ENCODE results near the gene MAPK12. TPM values are rescaled to one million over a fixed set of nuclear protein-coding genes. Genes with fewer than 3 reads are reported as not detected.
A peak's percentile ranks its signal among the peaks of the same experiment; 100 is the strongest.

MAPK12 gene
- total RNA-seq, 2 donors from 2014 or later, result 2.0 to 2.6 TPM

GRCh38 chr22:50252082-50253045 is 9.1 kb downstream of the MAPK12 start:
- no peak overlapping the region for H3K9ac ChIP-seq (ENCODE audit: low read depth in 2 of 2, low read length in 2 of 2)

GRCh38 chr22:50251477-50252081 is 9.9 kb downstream of the MAPK12 start:
- DNase-seq, result no peak
- no peaks in the 10 kb centered on the region for H3K9me3 ChIP-seq
- H3K27me3 ChIP-seq, result no peaks in the 10 kb centered on the region
- no peaks in the 10 kb centered on the region for H3K36me3 ChIP-seq
- peak overlapping the region; percentile 90 for H3K4me3 ChIP-seq
- H3K27ac ChIP-seq, result peak overlapping the region; percentile 47
- TF ChIP-seq, protein P1, sequence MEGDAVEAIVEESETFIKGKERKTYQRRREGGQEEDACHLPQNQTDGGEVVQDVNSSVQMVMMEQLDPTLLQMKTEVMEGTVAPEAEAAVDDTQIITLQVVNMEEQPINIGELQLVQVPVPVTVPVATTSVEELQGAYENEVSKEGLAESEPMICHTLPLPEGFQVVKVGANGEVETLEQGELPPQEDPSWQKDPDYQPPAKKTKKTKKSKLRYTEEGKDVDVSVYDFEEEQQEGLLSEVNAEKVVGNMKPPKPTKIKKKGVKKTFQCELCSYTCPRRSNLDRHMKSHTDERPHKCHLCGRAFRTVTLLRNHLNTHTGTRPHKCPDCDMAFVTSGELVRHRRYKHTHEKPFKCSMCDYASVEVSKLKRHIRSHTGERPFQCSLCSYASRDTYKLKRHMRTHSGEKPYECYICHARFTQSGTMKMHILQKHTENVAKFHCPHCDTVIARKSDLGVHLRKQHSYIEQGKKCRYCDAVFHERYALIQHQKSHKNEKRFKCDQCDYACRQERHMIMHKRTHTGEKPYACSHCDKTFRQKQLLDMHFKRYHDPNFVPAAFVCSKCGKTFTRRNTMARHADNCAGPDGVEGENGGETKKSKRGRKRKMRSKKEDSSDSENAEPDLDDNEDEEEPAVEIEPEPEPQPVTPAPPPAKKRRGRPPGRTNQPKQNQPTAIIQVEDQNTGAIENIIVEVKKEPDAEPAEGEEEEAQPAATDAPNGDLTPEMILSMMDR (IDR thresholded peaks at IDR 0.05), result no peak
- peaks cover 19% of the 10 kb centered on the region for H3K4me1 ChIP-seq
- intact Hi-C loops (cut with DNase I), result loop anchor here (5.0 to 10.0 kb wide), 2 partner anchors 91 to 253 kb away; partner anchors contain the start of genes LMF2, NCAPH2 and PPP6R2
- peak overlapping the region; percentile 58 to 91 for H3K9ac ChIP-seq (ENCODE audit: low read depth in 2 of 2, low read length in 2 of 2)

More at GRCh38 chr22:50252082-50253045, 9.1 kb downstream of the MAPK12 start:
- no peaks in the 10 kb centered on the region for H3K27me3 ChIP-seq
- H3K36me3 ChIP-seq, result no peaks in the 10 kb centered on the region
- DNase-seq, result peak; percentile 85
- H3K4me1 ChIP-seq, result peaks cover 19% of the 10 kb centered on the region
- H3K27ac ChIP-seq, result no peak overlapping the region
- intact Hi-C loops (cut with DNase I), result loop anchor here (5.0 to 10.0 kb wide), 2 partner anchors 90 to 252 kb away; partner anchors contain the start of genes LMF2, NCAPH2 and PPP6R2
- no peak overlapping the region for H3K4me3 ChIP-seq
- H3K9me3 ChIP-seq, result no peaks in the 10 kb centered on the region
- TF ChIP-seq, protein P1 (IDR thresholded peaks at IDR 0.05), result peak; percentile 65

DNA sequence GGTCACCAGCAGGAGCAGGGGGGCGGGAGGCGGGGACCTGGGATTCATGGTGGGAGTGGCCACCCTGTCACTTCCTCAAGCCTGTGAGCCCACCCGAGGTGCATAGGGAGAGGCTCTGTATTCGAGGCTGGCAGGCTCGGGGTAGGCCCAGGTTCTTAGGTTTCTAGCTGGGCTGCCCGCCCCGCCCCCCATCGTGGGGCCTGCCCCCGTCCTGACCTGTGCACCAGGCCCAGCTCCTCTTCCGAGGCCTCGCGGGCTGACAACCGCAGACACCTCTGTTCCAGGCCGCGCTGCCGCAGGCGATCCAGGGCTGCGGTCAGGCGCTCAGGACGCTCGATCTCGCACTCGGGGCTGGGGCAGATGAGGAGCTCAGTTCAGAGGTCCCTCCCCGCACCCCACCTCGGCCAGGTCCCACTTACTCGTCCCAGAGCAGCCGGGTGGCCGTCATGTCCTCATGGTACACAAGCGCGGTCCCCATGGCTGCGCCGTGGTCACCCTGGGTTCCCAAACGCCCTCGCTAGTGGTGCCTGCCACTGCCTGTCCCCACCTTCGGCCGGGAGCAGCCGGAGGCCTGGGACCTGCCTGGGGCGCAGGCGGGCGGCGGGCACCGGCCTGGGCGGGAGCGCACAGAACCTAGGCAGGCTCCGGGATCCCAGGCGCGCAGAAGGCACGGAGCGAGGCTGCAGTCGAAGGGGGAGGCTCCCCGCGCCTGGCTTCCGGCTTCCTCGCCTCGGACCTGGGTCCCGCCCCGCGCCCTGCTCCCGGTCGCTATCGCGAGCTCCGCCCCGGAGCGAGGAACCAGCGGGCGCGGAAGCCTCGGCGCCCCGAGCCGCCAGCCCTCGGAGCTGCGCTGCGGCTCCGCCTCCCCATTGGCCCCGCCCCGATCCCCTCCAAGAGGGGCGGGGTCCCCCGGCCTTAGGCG is 10.7 kb downstream of the MAPK12 start, which contains the start of gene HDAC10:
TSS of gene HDAC10 (minus strand) at position 711 of the 922 bp plus-strand sequence. CDS start at position 478, 233 bp downstream.
- Histone ChIP-seq H3K27me3 (no peaks in the 10 kb centered on the region), H3K4me1 (peaks cover 23% of the 10 kb centered on the region), H3K9me3 (no peaks in the 10 kb centered on the region), H3K27ac (peak within 1 kb of the TSS; percentile 47), H3K36me3 (no peaks in the 10 kb centered on the region), H3K4me3 (peak within 1 kb of the TSS; percentile 90), H3K9ac (ENCODE audit: low read depth in 2 of 2, low read length in 2 of 2) (peak within 1 kb of the TSS; percentile 89 to 91)
- intact Hi-C loops (cut with DNase I), result loop anchor here (5.0 to 10.0 kb wide), 2 partner anchors 91 to 254 kb away; partner anchors contain the start of genes LMF2, NCAPH2 and PPP6R2
- peak; percentile 90 for DNase-seq
- TF ChIP-seq, protein P1 (IDR thresholded peaks at IDR 0.05), result no peak

DNA sequence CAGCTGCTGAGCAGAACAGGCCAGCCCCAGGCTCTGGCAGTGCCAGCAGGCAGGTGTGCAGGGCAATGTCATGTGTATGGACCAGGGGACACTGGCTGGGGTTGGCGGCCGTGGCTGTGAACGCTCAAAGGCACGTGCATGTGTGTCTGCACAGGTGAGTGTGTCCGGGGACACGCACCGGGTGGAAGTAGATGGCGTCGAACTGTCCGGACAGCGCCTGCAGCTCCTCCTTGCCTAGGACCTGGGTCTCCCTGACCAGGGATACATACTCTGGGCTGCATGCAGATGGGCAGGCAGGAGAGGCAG is 11.3 kb downstream of the MAPK12 start:
- H3K9me3 ChIP-seq, result no peaks in the 10 kb centered on the region
- H3K4me1 ChIP-seq, result peaks cover 28% of the 10 kb centered on the region
- DNase-seq, result no peak
- H3K36me3 ChIP-seq, result no peaks in the 10 kb centered on the region
- intact Hi-C loops (cut with DNase I), result loop anchor here (5.0 to 10.0 kb wide), 2 partner anchors 92 to 255 kb away; partner anchors contain the start of genes LMF2, NCAPH2 and PPP6R2
- H3K27ac ChIP-seq, result no peak overlapping the region
- H3K27me3 ChIP-seq, result no peaks in the 10 kb centered on the region
- peak overlapping the region; percentile 90 for H3K4me3 ChIP-seq
- TF ChIP-seq, protein P1 (IDR thresholded peaks at IDR 0.05), result no peak
- peak overlapping the region; percentile 89 to 91 for H3K9ac ChIP-seq (ENCODE audit: low read depth in 2 of 2, low read length in 2 of 2)

Data from colonic mucosa (tissue), 4 donors.